Tibial artery (tissue), 4 donors: ENCODE data around the gene JPT1.

Experiments used
- DNase-seq, 2 donors: peaks; one replicate each; pipeline ENCODE4 v3.0.0-alpha.2; 2019
- H3K27ac ChIP-seq, 2 donors: fragments of 200-600 bp; sonication (generic) in 1 of 2; 1 replicate in 1 of 2; 2 replicates in 1 of 2; pipeline ENCODE4 v1.5.1; 2018 to 2019; ENCODE audit warnings: mild to moderate bottlenecking in 1 of 2
- H3K27me3 ChIP-seq, 2 donors: fragments of 200-600 bp; sonication (generic) in 1 of 2; one replicate each; pipeline versions ENCODE4 v1.5.1 to v1.6.0; 2016 to 2019
- H3K36me3 ChIP-seq, 3 donors: fragments of 200-600 bp; sonication (generic) in 2 of 3; one replicate each; pipeline ENCODE4 v1.5.1; 2016 to 2019; ENCODE audit warnings: mild to moderate bottlenecking in 2 of 3
- H3K4me1 ChIP-seq, 4 donors: fragments of 200-600 bp; sonication (generic) in 2 of 4; 1 replicate in 3 of 4; 2 replicates in 1 of 4; pipeline ENCODE4 v1.5.1; 2016 to 2019
- H3K4me3 ChIP-seq, 2 donors: fragments of 200-600 bp; sonication (generic) in 1 of 2; 1 replicate in 1 of 2; 2 replicates in 1 of 2; pipeline ENCODE4 v1.5.1; 2018 to 2019; ENCODE audit warnings: mild to moderate bottlenecking in 2 of 2
- H3K9me3 ChIP-seq, 3 donors: fragments of 200-600 bp; sonication (generic) in 1 of 3; one replicate each; pipeline ENCODE4 v1.5.1; 2016 to 2019
- CTCF ChIP-seq, 2 experiments: fragments of 200-600 bp in 1 of 2; fragments of 450-650 bp in 1 of 2; IDR thresholded peaks; one replicate each; pipeline ENCODE4 v1.5.1; 2017 to 2019; ENCODE audit warnings: antibody characterized with exemption in 2 of 2, mild to moderate bottlenecking in 1 of 2, moderate library complexity in 1 of 2
- intact Hi-C: fragments of 100-400 bp; cut with DNase I; formaldehyde crosslinking; loops from one replicate; pipeline ENCODE4 v1.15.0; 2023; ENCODE audit warnings: low total_unique reads

The JPT1 gene

DNA sequence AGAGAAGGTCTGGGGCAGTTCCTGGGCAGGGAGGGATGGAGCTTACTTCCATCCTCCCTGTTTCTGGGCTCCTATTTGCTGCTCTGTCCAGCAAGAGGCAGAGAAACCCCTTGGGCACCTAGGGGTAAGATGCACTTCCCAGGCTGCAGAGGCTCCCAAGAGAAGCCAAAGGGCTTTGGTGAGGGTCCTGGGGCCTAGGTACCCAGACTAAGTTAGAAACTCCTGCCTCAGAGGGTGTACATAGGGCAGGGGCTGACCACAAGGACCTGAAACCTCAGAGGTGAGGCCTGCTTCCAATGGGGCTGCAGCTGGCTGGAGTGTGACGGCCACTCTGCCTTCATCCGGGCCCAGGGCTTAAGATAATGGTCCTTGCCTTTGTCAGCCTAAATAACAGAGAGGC lies 46.1 kb downstream of the JPT1 start:
- intact Hi-C loops, result no loop called here
- H3K36me3 ChIP-seq, result peaks cover 0 to 7% (median 0%) of the 10 kb centered on the region in 3 donors
- no peak overlapping the region for H3K4me3 ChIP-seq
- no peak overlapping the region for H3K27ac ChIP-seq
- TF ChIP-seq CTCF (IDR thresholded peaks at IDR 0.05), result no peak
- DNase-seq, result no peak
- peaks cover 0 to 27% (median 15%) of the 10 kb centered on the region in 4 donors for H3K4me1 ChIP-seq
- H3K27me3 ChIP-seq, result peaks cover 0 to 9% of the 10 kb centered on the region in 2 donors
- H3K9me3 ChIP-seq, result no peaks in the 10 kb centered on the region

GRCh38 chr17:75105126-75106080 lies 48.9 kb downstream of the JPT1 start:
- Histone ChIP-seq H3K4me3 (no peak overlapping the region), H3K9me3 (no peaks in the 10 kb centered on the region), H3K4me1 (peaks cover 0 to 9% (median 7%) of the 10 kb centered on the region in 4 donors), H3K36me3 (peaks cover 0 to 12% (median 0%) of the 10 kb centered on the region in 3 donors), H3K27ac (no peak overlapping the region), H3K27me3 (peaks cover 0 to 9% of the 10 kb centered on the region in 2 donors)
- peak in 1 of 2 donors; percentile 43 for DNase-seq
- intact Hi-C loops, result no loop called here
- peak; percentile 67 to 72 for TF ChIP-seq CTCF (IDR thresholded peaks at IDR 0.05)

DNA sequence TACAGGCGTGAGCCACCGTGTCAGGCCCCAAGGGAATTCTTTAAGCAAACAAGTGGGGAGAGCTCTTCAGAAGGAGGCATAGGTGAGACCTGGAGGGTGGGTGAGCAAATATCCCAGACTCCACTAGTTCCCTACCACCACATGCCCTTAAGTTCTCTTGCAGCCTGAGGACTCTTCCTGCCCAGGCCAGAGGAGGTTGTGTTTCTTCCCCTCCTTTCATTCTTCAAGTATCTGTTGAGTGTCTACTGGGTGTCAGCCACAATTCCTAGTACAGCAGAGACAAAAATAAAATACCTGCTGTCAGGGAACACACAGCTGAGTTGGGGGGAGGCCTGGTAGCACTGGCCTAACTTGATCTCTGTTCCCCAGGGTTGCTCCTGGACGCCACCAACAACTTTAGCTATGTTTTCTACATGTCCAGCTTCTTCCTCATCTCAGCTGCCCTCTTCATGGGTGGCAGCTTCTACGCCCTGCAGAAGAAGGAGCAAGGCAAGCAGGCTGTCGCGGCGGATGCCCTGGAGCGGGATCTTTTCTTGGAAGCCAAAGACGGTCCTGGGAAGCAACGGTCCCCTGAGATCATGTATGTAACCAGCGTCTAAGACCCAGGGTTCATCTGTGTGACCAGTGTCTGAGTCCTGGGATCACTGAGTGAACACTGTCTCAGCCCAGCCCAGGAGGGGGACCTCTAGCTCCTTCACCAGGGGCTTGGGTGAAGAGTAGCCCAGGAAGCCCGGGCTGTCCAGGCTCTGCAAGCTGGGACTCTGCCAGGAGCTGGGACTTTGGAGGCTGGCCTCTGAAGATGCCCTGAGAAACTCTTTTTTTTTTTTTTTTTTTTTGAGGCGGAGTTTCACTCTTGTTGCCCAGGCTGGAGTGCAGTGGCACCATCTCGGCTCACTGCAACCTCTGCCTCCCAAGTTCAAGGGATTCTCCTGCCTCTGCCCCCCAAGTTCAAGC lies 50.4 kb downstream of the JPT1 start:
- peaks cover 0 to under 1% (median 0%) of the 10 kb centered on the region in 4 donors for H3K4me1 ChIP-seq
- no peak overlapping the region for H3K4me3 ChIP-seq
- peaks cover 0 to 22% (median 0%) of the 10 kb centered on the region in 3 donors for H3K36me3 ChIP-seq
- DNase-seq, result no peak
- H3K9me3 ChIP-seq, result no peaks in the 10 kb centered on the region
- H3K27me3 ChIP-seq, result peaks cover 0 to 5% of the 10 kb centered on the region in 2 donors
- no peak for TF ChIP-seq CTCF (IDR thresholded peaks at IDR 0.05)
- H3K27ac ChIP-seq, result no peak overlapping the region
- intact Hi-C loops, result no loop called here

- no peaks in the 10 kb centered on the region for H3K27me3 ChIP-seq
- no peaks in the 10 kb centered on the region for H3K9me3 ChIP-seq
- TF ChIP-seq CTCF (IDR thresholded peaks at IDR 0.05), result no peak
- H3K4me1 ChIP-seq, result no peaks in the 10 kb centered on the region
- no peak overlapping the region for H3K4me3 ChIP-seq
- intact Hi-C loops, result no loop called here
- peaks cover 0 to 22% (median 0%) of the 10 kb centered on the region in 3 donors for H3K36me3 ChIP-seq
- no peak for DNase-seq
- no peak overlapping the region for H3K27ac ChIP-seq
Observed at GRCh38 chr17:75102385-75102821, 51.9 kb downstream of the JPT1 start.

- intact Hi-C loops, result no loop called here
- H3K4me3 ChIP-seq, result no peak overlapping the region
- peaks cover 0 to 9% (median 3%) of the 10 kb centered on the region in 4 donors for H3K4me1 ChIP-seq
- DNase-seq, result no peak
- H3K27me3 ChIP-seq, result no peaks in the 10 kb centered on the region
- peaks cover 0 to 22% (median 0%) of the 10 kb centered on the region in 3 donors for H3K36me3 ChIP-seq
- H3K9me3 ChIP-seq, result no peaks in the 10 kb centered on the region
- TF ChIP-seq CTCF (IDR thresholded peaks at IDR 0.05), result no peak
- no peak overlapping the region for H3K27ac ChIP-seq
Observed at GRCh38 chr17:75099881-75100595, 54.3 kb downstream of the JPT1 start.
